Posterior vena cava (tissue), 2 donors: ENCODE data around the gene RPS6KA4. TPM values are rescaled to one million over a fixed set of nuclear protein-coding genes. Genes with fewer than 3 reads are reported as not detected.

Experiments
- DNase-seq: peaks from one replicate; pipeline ENCODE4 v3.0.0-alpha.2; 2020; ENCODE audit warnings: low spot score
- intact Hi-C, 2 donors: fragments of 100-400 bp; cut with DNase I; formaldehyde crosslinking; loops; one replicate each; pipeline versions ENCODE4 v1.14.1 to v1.14.2; 2022 to 2023
- total RNA-seq, 2 donors: library from RNA; stranded (reverse); fragmentation: NEBNext Ultra II Directional; extraction: Animal tissue kit (Norgen Biotek cat#: 25700); gene quantifications; one replicate each; pipeline ENCODE4 v1.2.1, GENCODE V29; 2021
- donor health status: DM: yes; HTN: yes; CAD: no.
- donor health status: DM: yes; HTN: yes; CAD: no.

The RPS6KA4 gene
- total RNA-seq, 2 donors from 2014 or later, result 29.2 to 33.5 TPM

DNA sequence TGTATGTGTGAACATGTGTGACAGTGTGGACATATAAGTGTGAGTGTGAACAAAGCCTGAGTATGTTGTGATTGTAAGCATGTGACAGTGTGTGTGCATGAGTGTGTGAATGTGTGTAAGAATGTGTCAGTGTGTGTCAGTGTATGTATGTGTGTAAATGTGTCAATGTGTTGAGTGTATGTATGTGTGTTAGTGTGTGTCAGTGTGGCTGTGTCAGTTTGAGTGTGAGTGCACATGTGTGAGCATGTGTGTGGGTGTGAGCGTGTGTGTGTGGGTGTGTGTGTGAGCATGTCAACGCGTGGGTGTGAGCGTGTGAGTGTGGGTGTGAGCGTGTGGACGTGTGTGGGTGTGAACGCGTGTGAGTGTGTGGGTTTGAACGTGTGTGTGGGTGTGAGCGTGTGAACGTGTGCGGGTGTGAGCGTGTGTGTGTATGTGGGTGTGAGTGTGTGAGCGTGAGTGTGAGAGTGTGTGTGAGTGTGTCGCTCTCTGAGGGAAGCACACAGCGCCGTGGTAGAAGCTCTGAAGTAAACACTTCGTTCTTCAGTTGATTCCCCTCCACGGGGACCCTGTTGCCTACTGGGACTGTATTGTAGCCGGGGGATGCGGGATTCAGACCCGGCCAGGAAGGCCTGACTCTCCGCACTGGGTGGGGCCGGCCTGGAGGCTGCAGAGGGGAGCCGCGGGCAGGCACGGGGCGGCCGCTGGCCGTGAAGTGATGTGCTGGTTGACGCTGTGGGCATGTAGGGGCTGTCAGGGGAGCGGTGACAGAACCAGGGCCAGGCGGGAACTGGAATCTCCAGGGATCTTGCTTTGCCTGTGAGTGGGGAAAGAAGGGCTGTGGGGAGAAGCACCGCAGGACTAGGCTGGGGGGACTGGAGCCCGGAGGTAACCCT, 21.1 kb downstream of the RPS6KA4 start:
- intact Hi-C loops, result no loop called here
- no peak for DNase-seq

DNA sequence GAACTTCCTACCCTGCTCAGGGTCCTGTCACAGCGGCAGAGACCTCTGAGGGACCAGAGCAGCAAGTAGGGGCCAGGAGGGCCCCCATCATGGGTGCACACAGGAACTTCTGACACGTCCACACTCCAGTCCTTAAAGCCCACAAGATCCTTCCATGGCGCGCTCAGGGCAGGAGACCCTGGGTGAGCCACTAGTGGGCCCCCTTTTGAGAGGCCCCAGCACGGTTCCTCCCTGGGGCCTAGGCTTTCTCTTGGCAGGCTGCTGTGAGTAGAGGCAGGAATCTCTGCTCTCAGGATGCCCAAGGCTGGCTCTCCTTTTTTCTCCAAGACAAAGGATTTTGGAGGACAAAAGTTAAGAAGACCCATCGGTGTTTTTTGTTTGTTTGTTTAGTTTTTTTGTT, 22.4 kb downstream of the RPS6KA4 start:
- intact Hi-C loops, result no loop called here
- DNase-seq, result no peak

DNA sequence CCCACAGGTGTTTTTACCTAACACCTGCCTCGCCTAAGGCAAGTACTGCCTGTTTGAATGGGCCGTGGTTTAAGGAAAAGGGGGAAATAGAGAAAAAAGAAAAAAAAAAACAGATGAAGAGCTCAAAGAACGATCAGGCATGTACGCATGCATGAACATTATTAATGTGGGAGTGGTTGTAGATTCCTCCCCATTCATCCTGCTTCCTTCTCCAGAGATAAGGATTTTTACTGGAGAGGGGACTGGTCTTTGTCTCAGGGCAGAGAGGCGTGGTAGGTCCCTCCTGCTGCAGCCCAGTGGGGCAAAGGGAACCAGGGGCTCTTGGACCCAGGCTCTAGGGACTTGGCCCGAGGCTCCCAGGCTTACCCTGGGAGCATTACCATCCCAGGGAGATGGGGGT, 23.1 kb downstream of the RPS6KA4 start:
- no peak for DNase-seq
- intact Hi-C loops, result no loop called here

DNA sequence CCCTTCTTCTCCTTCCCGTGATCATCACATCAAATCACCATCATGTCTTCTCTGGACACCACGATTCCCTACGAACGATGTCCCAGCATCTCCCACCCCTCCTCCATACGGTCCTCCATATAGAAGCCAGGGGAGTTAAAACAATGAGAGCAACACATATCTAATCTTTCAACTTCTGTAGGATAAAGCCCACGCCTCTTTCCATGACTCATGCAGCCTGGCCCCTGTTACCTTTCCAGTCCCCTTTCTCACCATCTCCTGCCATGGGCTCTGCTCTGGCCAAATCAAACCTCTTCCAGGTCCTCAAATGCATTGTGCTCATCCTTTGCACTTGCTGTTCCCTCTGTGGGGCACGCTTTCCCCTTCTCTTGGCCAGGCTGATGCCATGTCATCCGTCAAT, 23.6 kb downstream of the RPS6KA4 start:
- intact Hi-C loops, result no loop called here
- no peak for DNase-seq

DNA sequence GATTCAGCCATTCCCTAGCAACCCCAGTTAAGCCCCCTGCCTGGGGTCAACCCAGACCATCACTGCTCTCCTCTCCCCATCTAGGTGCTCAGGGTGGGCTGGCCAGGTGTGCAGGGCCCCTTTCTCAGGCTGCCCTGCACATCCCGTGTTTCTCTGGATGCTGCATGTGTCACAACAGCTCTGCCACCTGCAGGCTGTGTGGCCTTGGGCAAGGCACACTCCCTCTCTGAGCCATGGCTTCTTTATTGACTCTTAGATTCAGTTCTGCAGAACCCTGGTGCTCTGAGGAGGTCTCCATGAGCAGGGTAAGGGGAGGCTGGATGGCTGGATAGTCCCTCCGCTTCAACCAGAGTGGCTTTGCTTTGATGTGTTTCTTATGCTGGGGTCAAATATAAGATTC, 24.6 kb downstream of the RPS6KA4 start:
- intact Hi-C loops, result no loop called here
- no peak for DNase-seq

DNA sequence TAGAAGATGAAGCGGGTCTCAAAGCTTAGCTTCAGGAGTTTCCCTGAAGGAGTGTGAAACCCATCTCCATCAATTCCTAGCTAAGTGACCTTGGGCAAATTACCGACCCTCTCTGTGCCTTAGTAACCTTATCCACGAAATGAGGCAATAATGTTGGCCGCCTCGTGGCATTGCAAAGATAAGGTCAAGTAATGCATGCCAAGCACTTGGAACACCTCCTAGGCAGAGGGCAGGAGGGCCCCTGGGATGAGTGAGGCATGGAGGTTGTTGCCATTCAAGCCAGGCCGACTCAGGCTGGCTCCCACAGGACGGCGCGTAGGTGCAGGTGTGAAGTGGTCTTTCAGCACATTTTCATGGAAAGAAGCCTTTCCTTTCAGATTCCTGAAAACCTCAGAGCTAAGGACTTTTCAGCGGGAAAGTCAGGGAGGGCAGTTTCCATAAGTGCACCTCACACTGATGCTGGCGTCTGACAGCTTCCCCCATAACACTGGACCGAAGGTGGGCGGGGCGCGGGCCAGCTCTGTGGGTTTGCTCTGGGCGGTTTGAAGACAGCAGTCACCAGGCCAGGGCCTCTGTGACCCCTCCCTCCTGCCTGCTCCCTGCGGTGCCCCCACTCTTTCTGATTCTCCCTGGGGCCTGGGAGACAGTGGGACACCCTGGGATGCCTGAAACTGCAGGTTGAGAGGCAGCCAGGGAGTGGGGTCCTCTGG, 25.2 kb downstream of the RPS6KA4 start:
- intact Hi-C loops, result no loop called here
- DNase-seq, result no peak

DNA sequence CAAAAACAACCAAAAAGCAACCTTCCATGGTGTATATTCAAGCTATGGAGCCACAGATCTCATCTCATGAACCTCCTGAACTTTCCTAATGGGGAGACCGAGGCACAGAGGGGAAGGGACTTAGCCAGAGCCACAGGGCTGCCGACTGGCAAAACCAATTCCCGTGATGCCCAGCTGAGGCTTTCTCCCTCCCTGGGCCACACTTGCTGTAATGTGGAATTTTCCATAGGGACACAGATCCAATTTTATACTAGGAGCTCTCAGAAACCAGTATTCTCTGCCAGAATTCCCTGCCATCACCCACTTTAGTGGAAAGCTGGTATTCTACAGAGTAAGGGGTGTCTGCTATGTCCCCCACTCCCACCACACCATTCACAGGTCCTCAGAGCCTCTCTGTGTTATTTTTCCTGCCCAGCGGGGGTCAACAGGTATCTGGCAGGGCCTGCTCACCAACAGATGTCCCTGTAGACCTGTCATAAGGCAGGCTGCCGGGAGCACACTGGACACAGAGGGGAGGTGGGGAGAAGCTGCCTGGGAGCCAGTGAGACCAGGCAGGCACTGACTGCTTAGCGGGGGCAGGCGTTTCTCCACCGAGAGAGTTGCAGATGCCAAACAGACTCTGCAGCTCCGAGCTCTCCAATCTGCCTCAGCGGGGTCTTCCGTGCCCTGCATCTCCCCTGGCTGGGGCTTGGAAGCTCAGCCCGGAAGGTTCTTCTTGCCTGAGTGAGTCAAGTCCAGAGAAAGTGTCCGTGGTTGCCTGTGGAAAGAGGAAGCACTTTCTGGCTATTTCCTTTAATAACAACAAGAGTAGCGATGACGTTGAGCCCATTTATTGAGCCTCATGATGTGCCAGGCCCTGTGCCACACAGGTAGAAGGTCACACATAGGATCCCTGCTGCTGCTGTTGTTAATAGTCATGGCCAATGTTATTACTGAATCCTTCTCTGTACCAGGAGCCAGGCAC, 26.3 kb downstream of the RPS6KA4 start:
- DNase-seq, result no peak
- intact Hi-C loops, result no loop called here

DNA sequence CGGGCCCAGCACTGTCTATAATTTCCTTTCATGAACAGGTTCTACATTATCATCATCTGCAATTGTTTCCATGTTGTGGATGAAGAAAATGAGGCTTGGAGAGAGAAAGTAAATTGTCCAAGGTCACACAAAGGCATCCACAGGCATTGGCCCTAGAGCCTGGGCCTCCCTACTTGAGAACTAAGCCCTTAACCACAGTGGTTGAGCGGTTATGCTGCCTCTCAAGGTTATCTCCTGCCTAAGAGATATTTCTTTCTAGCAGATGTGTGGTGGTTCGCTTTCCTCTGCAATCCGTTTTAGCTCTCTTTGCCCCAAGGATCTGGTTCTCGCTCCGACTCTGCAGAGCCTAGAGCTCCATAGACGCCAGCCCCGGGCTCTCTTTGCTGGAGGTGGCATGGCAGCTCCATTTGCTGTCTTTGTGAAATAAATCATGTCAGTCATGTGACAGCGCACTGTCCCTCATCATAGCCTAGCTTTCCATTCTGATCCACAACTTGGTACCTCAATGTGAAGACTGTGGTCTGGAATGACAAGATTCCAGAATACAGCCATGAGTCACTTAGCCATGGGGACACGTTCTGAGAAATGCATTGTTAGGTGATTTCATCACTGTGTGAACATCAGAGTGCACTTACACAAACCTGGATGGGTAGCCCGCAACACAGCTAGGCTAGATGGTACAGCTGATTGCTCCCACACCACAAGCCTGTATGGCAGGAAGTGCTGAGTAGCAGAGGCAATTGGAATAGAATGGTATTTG, 27.2 kb downstream of the RPS6KA4 start:
- intact Hi-C loops, result no loop called here
- no peak for DNase-seq

DNA sequence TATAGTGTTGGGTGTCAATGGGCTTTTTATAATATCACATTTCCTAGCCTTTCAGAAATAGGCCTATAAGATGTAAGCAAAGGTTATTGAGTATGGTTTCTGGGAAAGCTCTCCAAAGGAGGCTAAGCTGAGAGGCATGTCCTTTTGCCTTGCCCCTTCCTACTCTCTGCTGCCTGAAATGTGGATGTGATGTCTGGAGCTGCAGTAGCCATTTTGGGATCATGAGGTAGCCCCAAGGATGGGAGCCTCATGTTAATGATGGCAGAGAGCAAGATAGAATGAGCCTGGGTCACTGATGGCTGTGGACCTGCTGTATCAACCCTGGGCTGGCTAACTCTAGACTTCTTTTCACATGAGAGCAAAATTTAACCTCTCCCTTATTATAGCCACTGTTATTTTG, 29.0 kb downstream of the RPS6KA4 start:
- intact Hi-C loops, result no loop called here

DNA sequence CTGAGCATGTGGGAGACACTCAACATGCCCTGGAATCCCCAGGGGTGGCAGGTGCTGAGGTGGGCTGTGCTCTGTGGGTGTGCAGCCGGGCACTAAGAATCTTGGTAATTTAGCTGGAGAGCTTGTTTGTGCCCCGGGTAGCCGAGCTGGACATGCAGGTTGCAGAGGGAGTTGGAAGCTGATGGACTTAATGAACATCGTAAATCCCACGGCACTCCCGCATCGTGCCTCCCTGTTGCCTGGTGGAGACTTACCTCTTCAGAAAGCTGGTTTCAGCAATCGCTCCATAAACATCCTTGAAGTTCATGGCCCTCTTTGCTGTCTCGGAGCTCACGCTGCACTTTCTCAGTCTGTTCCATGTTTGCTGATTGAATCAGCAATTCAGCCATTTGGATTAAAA, 29.9 kb downstream of the RPS6KA4 start:
- DNase-seq, result no peak
- intact Hi-C loops, result no loop called here

More for the DNA sequence above, 29.0 kb downstream of the RPS6KA4 start:
- no peak for DNase-seq

DNA sequence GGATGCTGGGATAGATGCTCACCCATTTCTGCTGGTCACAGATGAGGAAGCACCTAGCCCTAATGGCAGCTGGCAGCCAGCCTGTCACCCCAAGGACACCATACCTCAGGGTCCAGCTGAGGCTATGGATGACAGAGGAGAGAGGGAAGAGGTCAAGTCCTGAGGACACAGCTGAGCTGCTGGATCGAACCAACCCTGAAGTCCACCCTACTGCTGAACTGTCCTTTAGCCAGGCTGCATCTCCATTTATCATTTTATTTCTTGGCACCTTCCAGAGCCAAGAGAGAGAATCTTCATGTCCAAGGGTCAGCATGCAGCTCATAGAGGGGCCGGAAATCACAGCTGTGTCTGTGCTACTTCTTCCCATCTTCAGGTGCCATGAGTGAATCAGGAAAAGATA, 30.9 kb downstream of the RPS6KA4 start:
- no peak for DNase-seq
- intact Hi-C loops, result no loop called here

DNA sequence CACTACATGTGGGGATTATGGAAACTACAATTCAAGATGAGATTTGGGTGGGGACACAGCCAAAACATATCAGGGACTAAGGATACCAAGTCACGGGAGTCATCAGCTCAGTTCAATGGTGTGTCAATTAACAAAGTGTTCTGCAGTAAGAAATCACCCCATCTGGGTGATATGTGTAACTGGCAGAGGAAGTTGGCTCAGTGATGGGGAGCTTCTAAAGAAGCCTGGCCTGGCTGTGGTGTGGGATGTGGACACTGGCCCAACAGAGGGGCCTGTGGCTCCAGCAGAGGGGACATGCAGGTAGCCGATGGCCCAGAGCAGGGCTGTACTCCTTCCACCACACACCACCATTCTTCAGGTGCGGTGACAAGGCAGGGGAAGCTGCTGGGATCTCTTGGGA, 31.6 kb downstream of the RPS6KA4 start:
- intact Hi-C loops, result no loop called here
- no peak for DNase-seq

DNA sequence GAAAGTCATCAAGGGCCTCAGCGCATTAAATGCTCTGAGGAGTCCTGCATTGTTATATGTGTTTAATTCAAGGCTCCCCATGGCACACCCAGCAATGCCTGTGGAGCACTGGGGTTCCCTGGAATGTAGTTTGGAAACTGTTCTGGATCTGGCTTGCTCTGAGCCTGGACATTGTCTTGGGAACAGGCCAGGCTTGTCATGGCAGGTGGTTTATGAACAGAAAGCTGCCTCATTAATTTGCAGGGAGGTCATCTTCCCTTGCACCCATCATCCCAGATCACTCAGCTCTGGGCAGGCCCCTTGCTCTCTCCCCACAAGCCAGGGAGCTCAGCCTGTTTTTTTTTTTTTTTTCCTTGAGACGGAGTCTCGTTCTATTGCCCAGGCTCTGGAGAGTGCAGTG, 32.9 kb downstream of the RPS6KA4 start:
- intact Hi-C loops, result no loop called here

DNA sequence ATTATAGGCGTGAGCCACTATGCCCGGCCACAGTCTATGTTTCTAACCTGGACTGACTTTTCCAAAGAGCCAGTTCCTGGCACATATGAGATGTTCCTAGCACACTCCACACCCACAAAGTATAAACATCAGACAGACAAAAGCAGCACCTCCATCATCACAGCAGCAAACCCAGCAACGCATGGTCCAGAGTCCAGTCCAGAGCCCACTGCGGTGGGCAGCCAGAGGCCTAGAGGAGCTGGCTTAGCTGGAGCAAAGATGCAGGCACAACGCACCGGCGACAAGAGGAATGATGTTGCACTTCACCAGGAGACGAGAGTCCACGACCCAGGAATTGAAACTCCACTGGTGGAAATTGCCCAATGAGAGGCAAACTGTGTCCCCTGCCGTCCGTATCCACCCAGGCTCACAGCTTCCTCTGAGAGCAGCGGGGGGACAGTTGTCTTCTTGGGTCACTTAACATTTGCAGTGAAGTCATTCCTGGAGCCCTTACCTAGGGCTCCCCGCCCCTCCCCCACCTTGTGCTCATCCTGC, 36.6 kb downstream of the RPS6KA4 start:
- no peak for DNase-seq
- intact Hi-C loops, result loop anchor here in 1 of 2 donors (1.0 kb wide), 1 partner anchor 45 kb away; no protein-coding TSS in a partner anchor

More for the DNA sequence above, 32.9 kb downstream of the RPS6KA4 start:
- no peak for DNase-seq

DNA sequence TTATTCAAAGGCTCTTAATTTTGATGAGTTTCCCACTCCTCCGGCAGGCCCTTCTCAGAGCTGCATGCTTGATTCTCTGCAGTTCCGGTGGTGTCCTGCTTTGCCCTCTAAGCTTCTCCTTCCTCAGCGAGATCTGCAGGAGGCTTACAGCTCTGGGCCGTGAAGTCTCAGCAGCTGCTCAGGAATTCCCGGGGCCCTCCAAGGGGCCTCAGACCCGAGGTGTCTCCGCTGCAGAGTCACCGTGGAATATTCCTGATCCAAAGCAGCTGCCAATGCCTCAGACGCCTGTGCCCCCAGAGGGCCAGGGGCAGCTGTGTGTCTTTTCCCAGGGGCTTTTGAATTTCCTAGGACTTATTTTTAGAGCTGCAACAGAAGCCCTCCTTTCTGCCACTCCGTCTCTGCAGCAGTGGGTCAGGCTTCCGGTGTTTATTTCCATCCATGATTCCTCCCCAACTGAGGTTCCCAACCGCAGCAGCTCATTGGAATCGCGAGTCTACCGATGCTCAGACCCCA, 37.2 kb downstream of the RPS6KA4 start:
- no peak for DNase-seq
- intact Hi-C loops, result no loop called here

DNA sequence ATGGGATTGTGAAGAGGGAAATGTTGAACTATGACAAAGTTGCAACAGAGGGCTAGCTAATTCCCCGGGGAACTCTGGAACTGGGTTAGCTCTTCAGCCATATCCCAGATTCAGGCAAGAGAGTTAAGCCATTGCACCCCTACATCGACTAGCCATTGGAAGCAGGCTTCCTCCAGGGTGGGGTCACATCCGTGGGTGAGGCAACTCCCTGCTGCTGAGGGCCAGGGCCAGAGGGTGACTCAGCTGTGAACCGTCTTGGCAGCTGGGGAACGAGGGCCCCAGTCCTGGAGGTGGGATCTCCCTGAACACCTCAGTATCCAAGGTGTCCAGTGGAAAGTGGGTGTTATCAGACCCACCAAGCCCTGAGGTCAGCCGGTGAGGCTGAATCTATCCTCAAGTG, 41.1 kb downstream of the RPS6KA4 start:
- DNase-seq, result no peak
- intact Hi-C loops, result no loop called here

DNA sequence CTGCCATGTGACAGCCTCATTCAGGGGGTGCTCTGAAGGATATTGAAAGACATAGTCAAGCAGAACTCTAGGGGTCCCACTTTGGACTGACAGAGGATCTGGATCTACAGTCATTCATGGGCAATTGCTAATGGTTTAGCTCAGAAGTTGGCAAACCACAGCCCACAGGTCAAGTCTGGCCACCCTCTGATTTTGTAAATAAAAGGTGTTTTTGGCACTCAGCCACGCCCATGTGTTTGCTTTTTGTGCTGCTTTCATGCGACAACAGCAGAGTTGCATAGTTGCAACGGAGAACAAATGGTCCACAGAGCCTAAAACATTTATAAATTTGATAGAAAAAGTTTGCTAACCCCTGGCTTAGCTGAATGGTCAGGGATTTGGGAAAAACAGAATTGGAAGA, 41.7 kb downstream of the RPS6KA4 start:
- intact Hi-C loops, result no loop called here
- no peak for DNase-seq

DNA sequence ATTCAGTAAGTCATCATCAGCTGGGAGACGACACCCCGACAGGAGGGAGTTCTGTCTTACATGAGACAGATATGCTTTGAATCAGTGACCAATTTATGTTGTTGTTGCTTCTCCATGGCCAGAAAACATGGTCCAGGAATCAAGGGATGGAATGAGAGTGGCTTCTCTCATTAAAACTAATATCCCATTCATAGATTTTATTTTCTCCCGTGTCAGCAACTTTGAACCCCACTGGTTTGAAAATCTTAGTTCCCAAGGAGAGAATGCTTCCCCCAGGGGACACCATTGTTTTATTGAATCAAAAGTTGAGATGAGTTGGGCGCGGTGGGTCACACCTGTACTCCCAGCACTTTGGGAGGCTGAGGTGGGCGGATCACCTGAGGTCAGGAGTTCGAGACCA, 42.8 kb downstream of the RPS6KA4 start:
- DNase-seq, result no peak
- intact Hi-C loops, result no loop called here
